ENCODE results near the gene KLHDC7B. TPM values are rescaled to one million over a fixed set of nuclear protein-coding genes. Genes with fewer than 3 reads are reported as not detected.

Gene KLHDC7B
- total RNA-seq, 1 experiment from 2014 or later = not detected

- ChIA-PET CTCF (no interaction called here), POLR2A (ENCODE audit: unreplicated experiment) (no interaction called here)
- no TSS peak for BruUV-seq (replicated peaks)
- Histone ChIP-seq H3K4me2 (ENCODE audit: low read length) (no peak overlapping the region), H3K79me2 (ENCODE audit: low read length) (no peaks in the 10 kb centered on the region), H4K20me1 (ENCODE audit: low read length) (no peaks in the 10 kb centered on the region), H3K9ac (ENCODE audit: low read length) (no peak overlapping the region), H2AFZ (ENCODE audit: low read length) (no peak overlapping the region), H3K4me1 (ENCODE audit: insufficient read depth, low read length) (peaks cover 16% of the 10 kb centered on the region), H3F3A (ENCODE audit: low read length, unreplicated experiment) (no peaks in the 10 kb centered on the region), H3K9me2 (replicated peaks; ENCODE audit: low read length) (no peaks in the 10 kb centered on the region), H3K27ac (ENCODE audit: low read length) (no peak overlapping the region), H3K27me3 (ENCODE audit: low read length) (no peaks in the 10 kb centered on the region), H3K9me3 (ENCODE audit: low read length) (no peaks in the 10 kb centered on the region), H3K36me3 (ENCODE audit: low read depth, low read length) (no peaks in the 10 kb centered on the region), H3K4me3 (ENCODE audit: low read length) (no peak overlapping the region)
- ATAC-seq = no peak
- intact Hi-C loops (cut with micrococcal nuclease) = no loop called here
- TF ChIP-seq, protein P1, sequence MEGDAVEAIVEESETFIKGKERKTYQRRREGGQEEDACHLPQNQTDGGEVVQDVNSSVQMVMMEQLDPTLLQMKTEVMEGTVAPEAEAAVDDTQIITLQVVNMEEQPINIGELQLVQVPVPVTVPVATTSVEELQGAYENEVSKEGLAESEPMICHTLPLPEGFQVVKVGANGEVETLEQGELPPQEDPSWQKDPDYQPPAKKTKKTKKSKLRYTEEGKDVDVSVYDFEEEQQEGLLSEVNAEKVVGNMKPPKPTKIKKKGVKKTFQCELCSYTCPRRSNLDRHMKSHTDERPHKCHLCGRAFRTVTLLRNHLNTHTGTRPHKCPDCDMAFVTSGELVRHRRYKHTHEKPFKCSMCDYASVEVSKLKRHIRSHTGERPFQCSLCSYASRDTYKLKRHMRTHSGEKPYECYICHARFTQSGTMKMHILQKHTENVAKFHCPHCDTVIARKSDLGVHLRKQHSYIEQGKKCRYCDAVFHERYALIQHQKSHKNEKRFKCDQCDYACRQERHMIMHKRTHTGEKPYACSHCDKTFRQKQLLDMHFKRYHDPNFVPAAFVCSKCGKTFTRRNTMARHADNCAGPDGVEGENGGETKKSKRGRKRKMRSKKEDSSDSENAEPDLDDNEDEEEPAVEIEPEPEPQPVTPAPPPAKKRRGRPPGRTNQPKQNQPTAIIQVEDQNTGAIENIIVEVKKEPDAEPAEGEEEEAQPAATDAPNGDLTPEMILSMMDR (conservative IDR thresholded peaks at IDR 0.05; ENCODE audit: low read depth, low read length) = no peak
- TF ChIP-seq EZH2 (IDR thresholded peaks at IDR 0.05; ENCODE audit: low read length, unreplicated experiment) (no peak), EZH2phosphoT487 (IDR thresholded peaks at IDR 0.05; ENCODE audit: borderline replicate concordance, low read length) (no peak)
- DNase-seq = no peak
Observed at GRCh38 chr22:50544078-50544745, 1.5 kb upstream of the KLHDC7B start.

DNA sequence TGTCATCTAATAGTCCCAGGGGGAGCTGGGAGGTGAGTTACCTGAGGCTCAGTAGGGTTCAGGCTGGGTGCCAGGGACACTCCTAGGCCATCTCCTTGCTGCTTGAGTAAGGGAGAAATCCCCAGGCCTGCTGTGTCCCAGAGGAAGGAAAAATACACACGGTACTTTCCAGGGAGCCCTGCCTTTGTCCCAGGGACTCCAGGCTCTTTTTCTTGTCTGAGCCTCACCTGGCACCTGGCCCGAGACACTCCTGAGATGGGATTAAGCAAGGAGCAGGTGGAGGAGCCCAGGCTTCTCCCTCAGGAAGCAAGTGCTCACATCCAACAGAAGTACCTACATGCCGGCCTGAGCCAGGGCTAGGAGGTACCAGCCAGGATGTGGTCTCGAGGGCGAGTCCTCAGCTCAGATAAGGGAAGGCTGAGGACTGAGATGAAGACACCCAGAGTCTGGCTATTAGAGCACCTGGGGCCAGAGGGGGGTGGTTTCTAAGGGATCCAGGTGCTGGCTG lies 899 bp upstream of the KLHDC7B start:
- no peak overlapping the region for H2AFZ ChIP-seq (ENCODE audit: low read length)
- BruUV-seq (replicated peaks) = no TSS peak
- no peaks in the 10 kb centered on the region for H4K20me1 ChIP-seq (ENCODE audit: low read length)
- intact Hi-C loops (cut with micrococcal nuclease) = no loop called here
- H3K27ac ChIP-seq (ENCODE audit: low read length) = no peak overlapping the region
- peaks cover 11% of the 10 kb centered on the region for H3K4me1 ChIP-seq (ENCODE audit: insufficient read depth, low read length)
- H3K4me3 ChIP-seq (ENCODE audit: low read length) = no peak overlapping the region
- ATAC-seq (no peak; the same call in 1 of the 2 replicates), DNase-seq (no peak)
- no peaks in the 10 kb centered on the region for H3K27me3 ChIP-seq (ENCODE audit: low read length)
- H3K9me2 ChIP-seq (replicated peaks; ENCODE audit: low read length) = no peaks in the 10 kb centered on the region
- no peaks in the 10 kb centered on the region for H3K36me3 ChIP-seq (ENCODE audit: low read depth, low read length)
- no peaks in the 10 kb centered on the region for H3K9me3 ChIP-seq (ENCODE audit: low read length)
- H3K79me2 ChIP-seq (ENCODE audit: low read length) = no peaks in the 10 kb centered on the region
- H3K9ac ChIP-seq (ENCODE audit: low read length) = no peak overlapping the region
- no peak overlapping the region for H3K4me2 ChIP-seq (ENCODE audit: low read length)
- ChIA-PET POLR2A (ENCODE audit: unreplicated experiment) (no interaction called here), CTCF (no interaction called here)
- no peaks in the 10 kb centered on the region for H3F3A ChIP-seq (ENCODE audit: low read length, unreplicated experiment)
- TF ChIP-seq EZH2 (IDR thresholded peaks at IDR 0.05; ENCODE audit: low read length, unreplicated experiment) = no peak
- TF ChIP-seq, protein P1 (conservative IDR thresholded peaks at IDR 0.05; ENCODE audit: low read depth, low read length) = no peak
- no peak for TF ChIP-seq EZH2phosphoT487 (IDR thresholded peaks at IDR 0.05; ENCODE audit: borderline replicate concordance, low read length)
